Neural crest cell (in vitro differentiated cells): Measurements from ENCODE around the gene GJD3. TPM values are rescaled to one million over a fixed set of nuclear protein-coding genes. Genes with fewer than 3 reads are reported as not detected.

Source experiments
- DNase-seq: peaks from one replicate; pipeline ENCODE4 v3.0.0; 2021; ENCODE audit warnings: low read depth, mixed read lengths, low spot score
- H3K27ac Mint-ChIP-seq: one replicate; pipeline ENCODE4 v1.8.0; 2021; ENCODE audit warnings: mild to moderate bottlenecking, mixed read lengths; ENCODE audit not compliant: unreplicated experiment
- H3K27me3 Mint-ChIP-seq: 2 replicates; pipeline ENCODE4 v1.8.0; 2021; ENCODE audit warnings: low read depth, mild to moderate bottlenecking, mixed read lengths
- H3K36me3 Mint-ChIP-seq: 2 replicates; pipeline ENCODE4 v1.8.0; 2021; ENCODE audit warnings: low read depth, mild to moderate bottlenecking, mixed read lengths
- H3K4me1 Mint-ChIP-seq: 2 replicates; pipeline ENCODE4 v1.8.0; 2021; ENCODE audit warnings: mixed read lengths
- H3K4me3 Mint-ChIP-seq: one replicate; pipeline ENCODE4 v1.8.0; 2021; ENCODE audit warnings: mild to moderate bottlenecking, mixed read lengths
- H3K9me3 Mint-ChIP-seq: 2 replicates; pipeline ENCODE4 v1.8.0; 2021; ENCODE audit warnings: mixed read lengths
- total RNA-seq: library from RNA; stranded (reverse); gene quantifications from 2 replicates; pipeline ENCODE4 v1.2.1, GENCODE V29; 2021
- TF ChIP-seq, protein P1 (sequence below): fragments of 200-600 bp; sonication (generic); conservative IDR thresholded peaks from 2 replicates; pipeline ENCODE4 v1.5.0; 2021; ENCODE audit warnings: antibody characterized with exemption, mild to moderate bottlenecking

The GJD3 gene
- total RNA-seq, 1 donor from 2014 or later: not detected

- peaks cover 7% of the 10 kb centered on the region for H3K36me3 Mint-ChIP-seq
- H3K4me3 Mint-ChIP-seq: peak overlapping the region; percentile 93
- H3K27ac Mint-ChIP-seq: peak overlapping the region; percentile 98
- peaks cover 2% of the 10 kb centered on the region for H3K27me3 Mint-ChIP-seq
- peaks cover 83% of the 10 kb centered on the region for H3K4me1 Mint-ChIP-seq
- H3K9me3 Mint-ChIP-seq: no peaks in the 10 kb centered on the region
- TF ChIP-seq, protein P1, sequence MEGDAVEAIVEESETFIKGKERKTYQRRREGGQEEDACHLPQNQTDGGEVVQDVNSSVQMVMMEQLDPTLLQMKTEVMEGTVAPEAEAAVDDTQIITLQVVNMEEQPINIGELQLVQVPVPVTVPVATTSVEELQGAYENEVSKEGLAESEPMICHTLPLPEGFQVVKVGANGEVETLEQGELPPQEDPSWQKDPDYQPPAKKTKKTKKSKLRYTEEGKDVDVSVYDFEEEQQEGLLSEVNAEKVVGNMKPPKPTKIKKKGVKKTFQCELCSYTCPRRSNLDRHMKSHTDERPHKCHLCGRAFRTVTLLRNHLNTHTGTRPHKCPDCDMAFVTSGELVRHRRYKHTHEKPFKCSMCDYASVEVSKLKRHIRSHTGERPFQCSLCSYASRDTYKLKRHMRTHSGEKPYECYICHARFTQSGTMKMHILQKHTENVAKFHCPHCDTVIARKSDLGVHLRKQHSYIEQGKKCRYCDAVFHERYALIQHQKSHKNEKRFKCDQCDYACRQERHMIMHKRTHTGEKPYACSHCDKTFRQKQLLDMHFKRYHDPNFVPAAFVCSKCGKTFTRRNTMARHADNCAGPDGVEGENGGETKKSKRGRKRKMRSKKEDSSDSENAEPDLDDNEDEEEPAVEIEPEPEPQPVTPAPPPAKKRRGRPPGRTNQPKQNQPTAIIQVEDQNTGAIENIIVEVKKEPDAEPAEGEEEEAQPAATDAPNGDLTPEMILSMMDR: no peak
- DNase-seq: no peak
These were observed 15.1 kb downstream of the GJD3 start for GRCh38 chr17:40349477-40349894.

- Mint-ChIP-seq H3K4me3 (peak overlapping the region; percentile 88), H3K4me1 (peaks cover 89% of the 10 kb centered on the region), H3K9me3 (no peaks in the 10 kb centered on the region)
These were observed 15.7 kb downstream of the GJD3 start for GRCh38 chr17:40348562-40349476.

GRCh38 chr17:40348136-40348504, 16.4 kb downstream of the GJD3 start:
- Mint-ChIP-seq H3K27ac (peak overlapping the region; percentile 96), H3K9me3 (no peaks in the 10 kb centered on the region), H3K27me3 (peaks cover 13% of the 10 kb centered on the region), H3K4me1 (peaks cover 95% of the 10 kb centered on the region), H3K4me3 (peak overlapping the region; percentile 88), H3K36me3 (peaks cover 7% of the 10 kb centered on the region)
- DNase-seq: no peak
- TF ChIP-seq, protein P1: no peak

More at GRCh38 chr17:40348562-40349476, 15.7 kb downstream of the GJD3 start:
- TF ChIP-seq, protein P1: no peak
- no peak for DNase-seq
- Mint-ChIP-seq H3K36me3 (peaks cover 7% of the 10 kb centered on the region), H3K27ac (peak overlapping the region; percentile 27), H3K27me3 (peaks cover 6% of the 10 kb centered on the region)

GRCh38 chr17:40347319-40348135, 17.0 kb downstream of the GJD3 start:
- H3K27me3 Mint-ChIP-seq: peaks cover 19% of the 10 kb centered on the region
- peak overlapping the region; percentile 88 for H3K4me3 Mint-ChIP-seq
- peak overlapping the region; percentile 96 for H3K27ac Mint-ChIP-seq
- peaks cover 94% of the 10 kb centered on the region for H3K4me1 Mint-ChIP-seq
- no peaks in the 10 kb centered on the region for H3K9me3 Mint-ChIP-seq
- TF ChIP-seq, protein P1: no peak
- peaks cover 4% of the 10 kb centered on the region for H3K36me3 Mint-ChIP-seq
- DNase-seq: peak; percentile 31

GRCh38 chr17:40346765-40347158, 17.8 kb downstream of the GJD3 start:
- TF ChIP-seq, protein P1: no peak
- Mint-ChIP-seq H3K9me3 (no peaks in the 10 kb centered on the region), H3K27me3 (peaks cover 19% of the 10 kb centered on the region), H3K36me3 (no peaks in the 10 kb centered on the region), H3K27ac (peak overlapping the region; percentile 94), H3K4me1 (peaks cover 87% of the 10 kb centered on the region), H3K4me3 (peak overlapping the region; percentile 88)
- DNase-seq: no peak
